GM23338 (cell line): ENCODE measurements around the gene KCNJ6. TPM values are rescaled to one million over a fixed set of nuclear protein-coding genes. Genes with fewer than 3 reads are reported as not detected.

Experiments
- ATAC-seq: fragments of 200-7000 bp; cut with Tn5 transposase; 3 replicates; pipeline ENCODE4 v1.9.1; 2020
- DNase-seq: peaks from one replicate; pipeline ENCODE4 v3.0.0-alpha.2; 2015; ENCODE audit warnings: low spot score
- H2AFZ ChIP-seq: fragments of 200-600 bp; sonication (generic); 2 replicates; pipeline ENCODE4 v1.8.0; 2016; ENCODE audit warnings: antibody characterized with exemption, mild to moderate bottlenecking, moderate library complexity
- H3F3A ChIP-seq: fragments of 200-600 bp; sonication (generic); replicated peaks from 2 replicates; pipeline ENCODE4 v1.8.0; 2017; ENCODE audit warnings: antibody characterized with exemption, mixed run types, low read depth
- H3K27ac ChIP-seq: fragments of 200-600 bp; sonication (generic); 2 replicates; pipeline ENCODE4 v1.6.1; 2016; ENCODE audit warnings: low read depth
- H3K27me3 ChIP-seq: fragments of 200-600 bp; sonication (generic); 2 replicates; pipeline ENCODE4 v1.8.0; 2016; ENCODE audit warnings: mild to moderate bottlenecking, mixed run types, moderate library complexity; ENCODE audit not compliant: insufficient read depth
- H3K36me3 ChIP-seq: fragments of 200-600 bp; sonication (generic); 2 replicates; pipeline ENCODE4 v1.8.0; 2016; ENCODE audit warnings: mild to moderate bottlenecking; ENCODE audit not compliant: insufficient read depth
- H3K4me1 ChIP-seq: fragments of 200-600 bp; sonication (generic); 2 replicates; pipeline ENCODE4 v1.8.0; 2016; ENCODE audit warnings: mild to moderate bottlenecking, moderate library complexity; ENCODE audit not compliant: insufficient read depth
- H3K4me2 ChIP-seq: fragments of 200-600 bp; sonication (generic); 2 replicates; pipeline ENCODE4 v1.7.1; 2017; ENCODE audit warnings: mixed run types
- H3K4me3 ChIP-seq: fragments of 200-600 bp; sonication (generic); 2 replicates; pipeline ENCODE4 v1.6.1; 2016; ENCODE audit warnings: mixed run types
- H3K79me2 ChIP-seq: fragments of 200-600 bp; sonication (generic); replicated peaks from 2 replicates; pipeline ENCODE4 v1.8.0; 2017; ENCODE audit warnings: mild to moderate bottlenecking; ENCODE audit not compliant: insufficient read depth
- H3K9me2 ChIP-seq: fragments of 200-600 bp; sonication (generic); 2 replicates; pipeline ENCODE4 v1.8.0; 2017; ENCODE audit not compliant: insufficient read depth
- H4K20me1 ChIP-seq: fragments of 200-600 bp; sonication (generic); replicated peaks from 2 replicates; pipeline ENCODE4 v1.8.0; 2017; ENCODE audit warnings: mild to moderate bottlenecking; ENCODE audit not compliant: insufficient read depth
- H3K27ac Mint-ChIP-seq: 2 replicates; pipeline ENCODE4 v1.8.0; 2020; ENCODE audit warnings: inconsistent platforms, mild to moderate bottlenecking, moderate library complexity, mixed read lengths
- H3K27me3 Mint-ChIP-seq: 3 replicates; pipeline ENCODE4 v1.8.0; 2022; ENCODE audit warnings: low read depth, mild to moderate bottlenecking, moderate library complexity, mixed read lengths, inconsistent platforms; ENCODE audit not compliant: insufficient read depth, poor library complexity
- H3K36me3 Mint-ChIP-seq: 3 replicates; pipeline ENCODE4 v1.8.0; 2021; ENCODE audit warnings: low read depth, mild to moderate bottlenecking, inconsistent platforms, moderate library complexity, mixed read lengths
- H3K4me1 Mint-ChIP-seq: 3 replicates; pipeline ENCODE4 v1.8.0; 2020; ENCODE audit warnings: mild to moderate bottlenecking, inconsistent platforms, mixed read lengths
- H3K4me3 Mint-ChIP-seq: 3 replicates; pipeline ENCODE4 v1.8.0; 2021; ENCODE audit warnings: moderate library complexity, mild to moderate bottlenecking, inconsistent platforms, mixed read lengths
- H3K9me3 Mint-ChIP-seq: 3 replicates; pipeline ENCODE4 v1.8.0; 2020; ENCODE audit warnings: moderate library complexity, mild to moderate bottlenecking, inconsistent platforms, mixed read lengths
- CREB1 ChIP-seq: fragments of 250-450 bp; sonication (Bioruptor Pico); IDR thresholded peaks from 2 replicates; pipeline ENCODE4 v1.5.0; 2020; ENCODE audit warnings: low read depth, mild to moderate bottlenecking, moderate library complexity
- EZH2 ChIP-seq: fragments of 200-600 bp; sonication (generic); IDR thresholded peaks from one replicate; pipeline ENCODE4 v1.8.0; 2017; ENCODE audit warnings: antibody characterized with exemption, mild to moderate bottlenecking, low read depth; ENCODE audit not compliant: unreplicated experiment
- EZH2phosphoT487 ChIP-seq: fragments of 200-600 bp; sonication (generic); IDR thresholded peaks from one replicate; pipeline ENCODE4 v1.8.1; 2018; ENCODE audit warnings: antibody characterized with exemption; ENCODE audit not compliant: unreplicated experiment
- JUNB ChIP-seq: IDR thresholded peaks from one replicate; pipeline ENCODE4 v1.6.1; 2016; ENCODE audit warnings: antibody characterized with exemption; ENCODE audit not compliant: unreplicated experiment
- NANOG ChIP-seq: IDR thresholded peaks from 2 replicates; pipeline ENCODE4 v1.6.1; 2016; ENCODE audit warnings: antibody characterized with exemption, borderline replicate concordance
- POLR2AphosphoS5 ChIP-seq: IDR thresholded peaks from 2 replicates; pipeline ENCODE4 v1.6.1; 2016; ENCODE audit warnings: antibody characterized with exemption, low read depth
- STAT1 ChIP-seq: IDR thresholded peaks from one replicate; pipeline ENCODE4 v1.6.1; 2016; ENCODE audit warnings: antibody characterized with exemption; ENCODE audit not compliant: unreplicated experiment
- ZNF114 ChIP-seq: fragments of 250-450 bp; sonication (Bioruptor Pico); IDR thresholded peaks from 2 replicates; pipeline ENCODE4 v1.5.0; 2020; ENCODE audit warnings: mild to moderate bottlenecking, moderate library complexity
- polyA plus RNA-seq: library from polyadenylated mRNA; unstranded; fragments of >200 nt; fragmentation: Nextera tagmentation; extraction: Ambion mirVana; gene quantifications from 2 replicates; pipeline ENCODE4 v1.2.1, GENCODE V29; 2016
- total RNA-seq: library from RNA; depleted of rRNA; stranded (reverse); fragments of >200 nt; shearing (Covaris generic); gene quantifications from 2 replicates; pipeline ENCODE4 v1.2.3, GENCODE V29; 2014
- TF ChIP-seq, protein P1 (sequence below): IDR thresholded peaks from one replicate; pipeline ENCODE4 v1.6.1; 2018; ENCODE audit warnings: antibody characterized with exemption; ENCODE audit not compliant: unreplicated experiment
- TF ChIP-seq, protein P2 (sequence below): IDR thresholded peaks from 2 replicates; pipeline ENCODE4 v1.6.1; 2016; ENCODE audit warnings: antibody characterized with exemption
- TF ChIP-seq, protein P3 (sequence below): fragments of 250-450 bp; sonication (Bioruptor Pico); IDR thresholded peaks from 2 replicates; pipeline ENCODE4 v1.5.0; 2020; ENCODE audit warnings: mild to moderate bottlenecking, moderate library complexity
- TF ChIP-seq, protein P4 (sequence below), 2 experiments: fragments of 200-600 bp in 1 of 2; sonication (generic) in 1 of 2; conservative IDR thresholded peaks; 2 replicates each; pipeline versions ENCODE4 v1.5.1 to v1.6.1; 2016 to 2017; ENCODE audit warnings: antibody characterized with exemption in 2 of 2, low read depth in 2 of 2, mild to moderate bottlenecking in 2 of 2, moderate library complexity in 1 of 2

Gene KCNJ6
- total and polyA plus RNA-seq, 2 experiments from 2014 or later = 0.48 to 0.52 TPM

DNA sequence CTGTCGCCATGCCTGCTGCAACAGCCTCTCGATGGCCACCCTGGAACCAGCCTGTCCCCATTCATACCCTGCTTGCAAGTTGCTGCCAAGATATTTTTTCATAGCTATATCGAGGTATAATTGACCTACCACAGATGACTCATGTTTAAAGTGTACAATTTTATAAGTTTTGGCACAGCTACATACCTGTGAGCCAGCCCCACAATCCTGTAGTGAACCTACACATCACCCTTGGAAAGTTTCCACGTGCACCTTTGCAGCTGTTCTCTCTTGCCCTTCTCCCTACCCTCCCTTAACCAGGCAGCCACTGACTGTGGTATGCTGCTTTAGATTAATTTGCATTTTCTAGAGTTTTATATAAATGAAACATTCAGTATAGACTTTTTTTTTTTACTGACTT lies 23.0 kb upstream of the KCNJ6 start:
- Histone ChIP-seq H3K4me3 (no peak overlapping the region), H3K79me2 (no peaks in the 10 kb centered on the region), H3K4me1 (no peaks in the 10 kb centered on the region), H3K36me3 (no peaks in the 10 kb centered on the region), H3K4me2 (no peak overlapping the region), H3K27ac (no peak overlapping the region), H2AFZ (no peak overlapping the region), H4K20me1 (no peaks in the 10 kb centered on the region), H3K27me3 (no peaks in the 10 kb centered on the region), H3K9me2 (no peaks in the 10 kb centered on the region), H3F3A (no peaks in the 10 kb centered on the region)
- no peak for DNase-seq
- TF ChIP-seq EZH2phosphoT487 (no peak), CREB1 (CRISPR knock-in tag) (no peak), STAT1 (no peak), ZNF114 (no peak), POLR2AphosphoS5 (no peak), NANOG (no peak), EZH2 (no peak), JUNB (no peak)
- TF ChIP-seq, protein P1, sequence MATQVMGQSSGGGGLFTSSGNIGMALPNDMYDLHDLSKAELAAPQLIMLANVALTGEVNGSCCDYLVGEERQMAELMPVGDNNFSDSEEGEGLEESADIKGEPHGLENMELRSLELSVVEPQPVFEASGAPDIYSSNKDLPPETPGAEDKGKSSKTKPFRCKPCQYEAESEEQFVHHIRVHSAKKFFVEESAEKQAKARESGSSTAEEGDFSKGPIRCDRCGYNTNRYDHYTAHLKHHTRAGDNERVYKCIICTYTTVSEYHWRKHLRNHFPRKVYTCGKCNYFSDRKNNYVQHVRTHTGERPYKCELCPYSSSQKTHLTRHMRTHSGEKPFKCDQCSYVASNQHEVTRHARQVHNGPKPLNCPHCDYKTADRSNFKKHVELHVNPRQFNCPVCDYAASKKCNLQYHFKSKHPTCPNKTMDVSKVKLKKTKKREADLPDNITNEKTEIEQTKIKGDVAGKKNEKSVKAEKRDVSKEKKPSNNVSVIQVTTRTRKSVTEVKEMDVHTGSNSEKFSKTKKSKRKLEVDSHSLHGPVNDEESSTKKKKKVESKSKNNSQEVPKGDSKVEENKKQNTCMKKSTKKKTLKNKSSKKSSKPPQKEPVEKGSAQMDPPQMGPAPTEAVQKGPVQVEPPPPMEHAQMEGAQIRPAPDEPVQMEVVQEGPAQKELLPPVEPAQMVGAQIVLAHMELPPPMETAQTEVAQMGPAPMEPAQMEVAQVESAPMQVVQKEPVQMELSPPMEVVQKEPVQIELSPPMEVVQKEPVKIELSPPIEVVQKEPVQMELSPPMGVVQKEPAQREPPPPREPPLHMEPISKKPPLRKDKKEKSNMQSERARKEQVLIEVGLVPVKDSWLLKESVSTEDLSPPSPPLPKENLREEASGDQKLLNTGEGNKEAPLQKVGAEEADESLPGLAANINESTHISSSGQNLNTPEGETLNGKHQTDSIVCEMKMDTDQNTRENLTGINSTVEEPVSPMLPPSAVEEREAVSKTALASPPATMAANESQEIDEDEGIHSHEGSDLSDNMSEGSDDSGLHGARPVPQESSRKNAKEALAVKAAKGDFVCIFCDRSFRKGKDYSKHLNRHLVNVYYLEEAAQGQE = no peak
- TF ChIP-seq, protein P2, sequence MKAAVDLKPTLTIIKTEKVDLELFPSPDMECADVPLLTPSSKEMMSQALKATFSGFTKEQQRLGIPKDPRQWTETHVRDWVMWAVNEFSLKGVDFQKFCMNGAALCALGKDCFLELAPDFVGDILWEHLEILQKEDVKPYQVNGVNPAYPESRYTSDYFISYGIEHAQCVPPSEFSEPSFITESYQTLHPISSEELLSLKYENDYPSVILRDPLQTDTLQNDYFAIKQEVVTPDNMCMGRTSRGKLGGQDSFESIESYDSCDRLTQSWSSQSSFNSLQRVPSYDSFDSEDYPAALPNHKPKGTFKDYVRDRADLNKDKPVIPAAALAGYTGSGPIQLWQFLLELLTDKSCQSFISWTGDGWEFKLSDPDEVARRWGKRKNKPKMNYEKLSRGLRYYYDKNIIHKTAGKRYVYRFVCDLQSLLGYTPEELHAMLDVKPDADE = no peak
- TF ChIP-seq, protein P3, sequence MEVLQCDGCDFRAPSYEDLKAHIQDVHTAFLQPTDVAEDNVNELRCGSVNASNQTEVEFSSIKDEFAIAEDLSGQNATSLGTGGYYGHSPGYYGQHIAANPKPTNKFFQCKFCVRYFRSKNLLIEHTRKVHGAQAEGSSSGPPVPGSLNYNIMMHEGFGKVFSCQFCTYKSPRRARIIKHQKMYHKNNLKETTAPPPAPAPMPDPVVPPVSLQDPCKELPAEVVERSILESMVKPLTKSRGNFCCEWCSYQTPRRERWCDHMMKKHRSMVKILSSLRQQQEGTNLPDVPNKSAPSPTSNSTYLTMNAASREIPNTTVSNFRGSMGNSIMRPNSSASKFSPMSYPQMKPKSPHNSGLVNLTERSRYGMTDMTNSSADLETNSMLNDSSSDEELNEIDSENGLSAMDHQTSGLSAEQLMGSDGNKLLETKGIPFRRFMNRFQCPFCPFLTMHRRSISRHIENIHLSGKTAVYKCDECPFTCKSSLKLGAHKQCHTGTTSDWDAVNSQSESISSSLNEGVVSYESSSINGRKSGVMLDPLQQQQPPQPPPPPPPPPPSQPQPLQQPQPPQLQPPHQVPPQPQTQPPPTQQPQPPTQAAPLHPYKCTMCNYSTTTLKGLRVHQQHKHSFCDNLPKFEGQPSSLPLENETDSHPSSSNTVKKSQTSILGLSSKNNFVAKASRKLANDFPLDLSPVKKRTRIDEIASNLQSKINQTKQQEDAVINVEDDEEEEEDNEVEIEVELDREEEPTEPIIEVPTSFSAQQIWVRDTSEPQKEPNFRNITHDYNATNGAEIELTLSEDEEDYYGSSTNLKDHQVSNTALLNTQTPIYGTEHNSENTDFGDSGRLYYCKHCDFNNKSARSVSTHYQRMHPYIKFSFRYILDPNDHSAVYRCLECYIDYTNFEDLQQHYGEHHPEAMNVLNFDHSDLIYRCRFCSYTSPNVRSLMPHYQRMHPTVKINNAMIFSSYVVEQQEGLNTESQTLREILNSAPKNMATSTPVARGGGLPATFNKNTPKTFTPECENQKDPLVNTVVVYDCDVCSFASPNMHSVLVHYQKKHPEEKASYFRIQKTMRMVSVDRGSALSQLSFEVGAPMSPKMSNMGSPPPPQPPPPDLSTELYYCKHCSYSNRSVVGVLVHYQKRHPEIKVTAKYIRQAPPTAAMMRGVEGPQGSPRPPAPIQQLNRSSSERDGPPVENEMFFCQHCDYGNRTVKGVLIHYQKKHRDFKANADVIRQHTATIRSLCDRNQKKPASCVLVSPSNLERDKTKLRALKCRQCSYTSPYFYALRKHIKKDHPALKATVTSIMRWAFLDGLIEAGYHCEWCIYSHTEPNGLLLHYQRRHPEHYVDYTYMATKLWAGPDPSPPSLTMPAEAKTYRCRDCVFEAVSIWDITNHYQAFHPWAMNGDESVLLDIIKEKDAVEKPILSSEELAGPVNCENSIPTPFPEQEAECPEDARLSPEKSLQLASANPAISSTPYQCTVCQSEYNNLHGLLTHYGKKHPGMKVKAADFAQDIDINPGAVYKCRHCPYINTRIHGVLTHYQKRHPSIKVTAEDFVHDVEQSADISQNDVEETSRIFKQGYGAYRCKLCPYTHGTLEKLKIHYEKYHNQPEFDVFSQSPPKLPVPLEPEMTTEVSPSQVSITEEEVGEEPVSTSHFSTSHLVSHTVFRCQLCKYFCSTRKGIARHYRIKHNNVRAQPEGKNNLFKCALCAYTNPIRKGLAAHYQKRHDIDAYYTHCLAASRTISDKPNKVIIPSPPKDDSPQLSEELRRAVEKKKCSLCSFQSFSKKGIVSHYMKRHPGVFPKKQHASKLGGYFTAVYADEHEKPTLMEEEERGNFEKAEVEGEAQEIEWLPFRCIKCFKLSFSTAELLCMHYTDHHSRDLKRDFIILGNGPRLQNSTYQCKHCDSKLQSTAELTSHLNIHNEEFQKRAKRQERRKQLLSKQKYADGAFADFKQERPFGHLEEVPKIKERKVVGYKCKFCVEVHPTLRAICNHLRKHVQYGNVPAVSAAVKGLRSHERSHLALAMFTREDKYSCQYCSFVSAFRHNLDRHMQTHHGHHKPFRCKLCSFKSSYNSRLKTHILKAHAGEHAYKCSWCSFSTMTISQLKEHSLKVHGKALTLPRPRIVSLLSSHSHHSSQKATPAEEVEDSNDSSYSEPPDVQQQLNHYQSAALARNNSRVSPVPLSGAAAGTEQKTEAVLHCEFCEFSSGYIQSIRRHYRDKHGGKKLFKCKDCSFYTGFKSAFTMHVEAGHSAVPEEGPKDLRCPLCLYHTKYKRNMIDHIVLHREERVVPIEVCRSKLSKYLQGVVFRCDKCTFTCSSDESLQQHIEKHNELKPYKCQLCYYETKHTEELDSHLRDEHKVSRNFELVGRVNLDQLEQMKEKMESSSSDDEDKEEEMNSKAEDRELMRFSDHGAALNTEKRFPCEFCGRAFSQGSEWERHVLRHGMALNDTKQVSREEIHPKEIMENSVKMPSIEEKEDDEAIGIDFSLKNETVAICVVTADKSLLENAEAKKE = no peak
- TF ChIP-seq, protein P4, sequence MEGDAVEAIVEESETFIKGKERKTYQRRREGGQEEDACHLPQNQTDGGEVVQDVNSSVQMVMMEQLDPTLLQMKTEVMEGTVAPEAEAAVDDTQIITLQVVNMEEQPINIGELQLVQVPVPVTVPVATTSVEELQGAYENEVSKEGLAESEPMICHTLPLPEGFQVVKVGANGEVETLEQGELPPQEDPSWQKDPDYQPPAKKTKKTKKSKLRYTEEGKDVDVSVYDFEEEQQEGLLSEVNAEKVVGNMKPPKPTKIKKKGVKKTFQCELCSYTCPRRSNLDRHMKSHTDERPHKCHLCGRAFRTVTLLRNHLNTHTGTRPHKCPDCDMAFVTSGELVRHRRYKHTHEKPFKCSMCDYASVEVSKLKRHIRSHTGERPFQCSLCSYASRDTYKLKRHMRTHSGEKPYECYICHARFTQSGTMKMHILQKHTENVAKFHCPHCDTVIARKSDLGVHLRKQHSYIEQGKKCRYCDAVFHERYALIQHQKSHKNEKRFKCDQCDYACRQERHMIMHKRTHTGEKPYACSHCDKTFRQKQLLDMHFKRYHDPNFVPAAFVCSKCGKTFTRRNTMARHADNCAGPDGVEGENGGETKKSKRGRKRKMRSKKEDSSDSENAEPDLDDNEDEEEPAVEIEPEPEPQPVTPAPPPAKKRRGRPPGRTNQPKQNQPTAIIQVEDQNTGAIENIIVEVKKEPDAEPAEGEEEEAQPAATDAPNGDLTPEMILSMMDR (conservative IDR thresholded peaks at IDR 0.05; ENCODE audit: low read depth in 2 of 2) = no peak
- H3K9me3 Mint-ChIP-seq = peaks cover under 1% of the 10 kb centered on the region; the same call in 1 of the 3 replicates
- no peak overlapping the region for H3K27ac Mint-ChIP-seq
- ATAC-seq = no peak
- H3K4me3 Mint-ChIP-seq = no peak overlapping the region
- no peaks in the 10 kb centered on the region for H3K27me3 Mint-ChIP-seq
- H3K36me3 Mint-ChIP-seq = no peaks in the 10 kb centered on the region
- H3K4me1 Mint-ChIP-seq = no peaks in the 10 kb centered on the region
